HL-60 (cell line): ENCODE results near the gene DGKH.
"Not testable (repeated sequence)": the region's sequence is repeated elsewhere in the genome, so short reads cannot be mapped to it uniquely, and the experiment has no call there.

ENCODE experiments used
- DNase-seq, 2 experiments: peaks; one replicate each; pipeline ENCODE4 v3.0.0-alpha.2; 2010 to 2020; ENCODE audit warnings: low read depth in 1 of 2, low spot score in 1 of 2
- H3K27ac ChIP-seq: fragments of 250-450 bp; sonication (Bioruptor Pico); replicated peaks from 2 replicates; pipeline ENCODE4 v1.5.1; 2020; ENCODE audit warnings: mild to moderate bottlenecking, moderate library complexity
- H3K27me3 ChIP-seq: fragments of 250-450 bp; sonication (Bioruptor Pico); 2 replicates; pipeline ENCODE4 v1.5.1; 2021; ENCODE audit warnings: mild to moderate bottlenecking, moderate library complexity; ENCODE audit not compliant: insufficient read depth, poor library complexity, severe bottlenecking
- H3K4me3 ChIP-seq: replicated peaks from 2 replicates; pipeline ENCODE4 v1.5.1; 2011; ENCODE audit warnings: mild to moderate bottlenecking, control low read depth, low read length; ENCODE audit not compliant: insufficient read depth
- CTCF ChIP-seq: IDR thresholded peaks from one replicate; pipeline ENCODE4 v1.5.1; 2011; ENCODE audit warnings: low read length, control low read depth, inconsistent platforms; ENCODE audit not compliant: insufficient read depth
- GABPA ChIP-seq: IDR thresholded peaks from 2 replicates; pipeline ENCODE4 v1.6.1; 2012; ENCODE audit warnings: low read depth
- POLR2AphosphoS5 ChIP-seq: IDR thresholded peaks from 2 replicates; pipeline ENCODE4 v1.6.1; 2012; ENCODE audit warnings: low read depth
- REST ChIP-seq: IDR thresholded peaks from 2 replicates; pipeline ENCODE4 v1.6.1; 2012; ENCODE audit warnings: low read depth; ENCODE audit not compliant: insufficient replicate concordance
- SPI1 ChIP-seq: IDR thresholded peaks from 2 replicates; pipeline ENCODE4 v1.6.1; 2012; ENCODE audit warnings: low read depth, mild to moderate bottlenecking, borderline replicate concordance

The DGKH gene

GRCh38 chr13:42152495-42152894, 104.0 kb downstream of the DGKH start:
- DNase-seq: no peak
- Histone ChIP-seq H3K27me3 (no peaks in the 10 kb centered on the region), H3K27ac (no peak overlapping the region), H3K4me3 (no peak overlapping the region)
- TF ChIP-seq GABPA (no peak), POLR2AphosphoS5 (no peak), SPI1 (no peak), CTCF (no peak), REST (no peak)

GRCh38 chr13:42153199-42154113, 105.0 kb downstream of the DGKH start:
- Histone ChIP-seq H3K4me3 (no peak overlapping the region), H3K27me3 (no peaks in the 10 kb centered on the region), H3K27ac (no peak overlapping the region)
- TF ChIP-seq GABPA (no peak), CTCF (no peak), SPI1 (no peak), REST (no peak), POLR2AphosphoS5 (no peak)
- DNase-seq: no peak

GRCh38 chr13:42155251-42155650, 106.8 kb downstream of the DGKH start:
- H3K4me3 ChIP-seq: no peak overlapping the region
- no peaks in the 10 kb centered on the region for H3K27me3 ChIP-seq
- no peak for TF ChIP-seq GABPA
- no peak for TF ChIP-seq REST
- TF ChIP-seq SPI1: no peak
- no peak for TF ChIP-seq CTCF
- TF ChIP-seq POLR2AphosphoS5: no peak
- no peak for DNase-seq
- H3K27ac ChIP-seq: no peak overlapping the region

- not testable (repeated sequence) for DNase-seq, H3K4me3 ChIP-seq, H3K27me3 ChIP-seq, H3K27ac ChIP-seq
Measured at GRCh38 chr13:42163338-42163737, 114.9 kb downstream of the DGKH start.

GRCh38 chr13:42163910-42164309, 115.5 kb downstream of the DGKH start:
- not testable (repeated sequence) for DNase-seq, H3K4me3 ChIP-seq, H3K27ac ChIP-seq, H3K27me3 ChIP-seq
